ENCODE data around the gene SMAD6.

SMAD6 gene

GRCh38 chr15:66778314-66778665 is 76.3 kb downstream of the SMAD6 start:
- DNase-seq, result no peak

GRCh38 chr15:66778716-66779115 is 76.7 kb downstream of the SMAD6 start:
- no peak for DNase-seq

GRCh38 chr15:66779331-66780009 is 77.4 kb downstream of the SMAD6 start:
- no peak for DNase-seq

- no peak for DNase-seq
Measured at GRCh38 chr15:66780172-66780972, 78.3 kb downstream of the SMAD6 start.

- DNase-seq, result no peak
Measured at GRCh38 chr15:66780973-66781718, 79.1 kb downstream of the SMAD6 start.

GRCh38 chr15:66782785-66783184 is 80.7 kb downstream of the SMAD6 start:
- DNase-seq, result no peak

GRCh38 chr15:66783314-66783713 is 81.3 kb downstream of the SMAD6 start:
- DNase-seq, result no peak

GRCh38 chr15:66783725-66784124 is 81.7 kb downstream of the SMAD6 start:
- no peak for DNase-seq

- no peak for DNase-seq
Measured at GRCh38 chr15:66784174-66784573, 82.1 kb downstream of the SMAD6 start.

GRCh38 chr15:66785637-66786036 is 83.6 kb downstream of the SMAD6 start:
- no peak for DNase-seq

- no peak for DNase-seq
Measured at GRCh38 chr15:66786222-66786621, 84.2 kb downstream of the SMAD6 start.

GRCh38 chr15:66786708-66787488 is 84.9 kb downstream of the SMAD6 start:
- no peak for DNase-seq

- DNase-seq, result no peak
Measured at GRCh38 chr15:66787489-66787871, 85.4 kb downstream of the SMAD6 start.

- no peak for DNase-seq
Measured at GRCh38 chr15:66788024-66788423, 86.0 kb downstream of the SMAD6 start.

- no peak for DNase-seq
Measured at GRCh38 chr15:66789029-66790025, 87.3 kb downstream of the SMAD6 start.

GRCh38 chr15:66795851-66796250 is 93.8 kb downstream of the SMAD6 start:
- DNase-seq, result no peak

- no peak for DNase-seq
Measured at GRCh38 chr15:66796343-66796742, 94.3 kb downstream of the SMAD6 start.

GRCh38 chr15:66797921-66798320 is 95.9 kb downstream of the SMAD6 start:
- DNase-seq, result no peak

- DNase-seq, result no peak
Measured at GRCh38 chr15:66798426-66799061, 96.5 kb downstream of the SMAD6 start.

- DNase-seq, result no peak
Measured at GRCh38 chr15:66799242-66799641, 97.2 kb downstream of the SMAD6 start.

- no peak for DNase-seq
Measured at GRCh38 chr15:66800584-66801235, 98.7 kb downstream of the SMAD6 start.
